GM12801 (cell line): Measurements from ENCODE around the gene CYP39A1.

ENCODE experiments used
- TF ChIP-seq, protein P1 (sequence below): IDR thresholded peaks from one replicate; pipeline ENCODE4 v1.5.1; 2011; ENCODE audit warnings: control low read depth; ENCODE audit not compliant: insufficient read length; ENCODE audit errors: extremely low read depth

CYP39A1 gene

DNA sequence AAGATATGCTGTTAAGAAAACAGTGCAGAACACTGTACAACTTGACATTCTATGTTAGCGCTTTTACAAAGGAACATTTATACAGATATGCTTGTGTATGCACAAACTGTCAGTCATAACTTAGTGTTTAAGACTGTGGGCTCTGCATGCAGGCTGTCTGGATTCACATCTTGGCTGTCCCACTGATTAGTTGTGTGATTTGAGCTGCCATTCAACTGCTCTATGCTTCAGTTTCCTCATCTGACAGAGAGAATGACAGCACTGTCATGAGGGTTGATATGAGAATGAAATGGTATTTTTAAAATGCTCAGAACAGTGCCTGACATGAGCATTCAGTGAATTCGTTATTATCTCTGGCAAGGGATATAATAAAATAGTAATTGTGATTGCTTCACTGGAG is 8.9 kb upstream of the CYP39A1 start:
- TF ChIP-seq, protein P1, sequence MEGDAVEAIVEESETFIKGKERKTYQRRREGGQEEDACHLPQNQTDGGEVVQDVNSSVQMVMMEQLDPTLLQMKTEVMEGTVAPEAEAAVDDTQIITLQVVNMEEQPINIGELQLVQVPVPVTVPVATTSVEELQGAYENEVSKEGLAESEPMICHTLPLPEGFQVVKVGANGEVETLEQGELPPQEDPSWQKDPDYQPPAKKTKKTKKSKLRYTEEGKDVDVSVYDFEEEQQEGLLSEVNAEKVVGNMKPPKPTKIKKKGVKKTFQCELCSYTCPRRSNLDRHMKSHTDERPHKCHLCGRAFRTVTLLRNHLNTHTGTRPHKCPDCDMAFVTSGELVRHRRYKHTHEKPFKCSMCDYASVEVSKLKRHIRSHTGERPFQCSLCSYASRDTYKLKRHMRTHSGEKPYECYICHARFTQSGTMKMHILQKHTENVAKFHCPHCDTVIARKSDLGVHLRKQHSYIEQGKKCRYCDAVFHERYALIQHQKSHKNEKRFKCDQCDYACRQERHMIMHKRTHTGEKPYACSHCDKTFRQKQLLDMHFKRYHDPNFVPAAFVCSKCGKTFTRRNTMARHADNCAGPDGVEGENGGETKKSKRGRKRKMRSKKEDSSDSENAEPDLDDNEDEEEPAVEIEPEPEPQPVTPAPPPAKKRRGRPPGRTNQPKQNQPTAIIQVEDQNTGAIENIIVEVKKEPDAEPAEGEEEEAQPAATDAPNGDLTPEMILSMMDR, result no peak

DNA sequence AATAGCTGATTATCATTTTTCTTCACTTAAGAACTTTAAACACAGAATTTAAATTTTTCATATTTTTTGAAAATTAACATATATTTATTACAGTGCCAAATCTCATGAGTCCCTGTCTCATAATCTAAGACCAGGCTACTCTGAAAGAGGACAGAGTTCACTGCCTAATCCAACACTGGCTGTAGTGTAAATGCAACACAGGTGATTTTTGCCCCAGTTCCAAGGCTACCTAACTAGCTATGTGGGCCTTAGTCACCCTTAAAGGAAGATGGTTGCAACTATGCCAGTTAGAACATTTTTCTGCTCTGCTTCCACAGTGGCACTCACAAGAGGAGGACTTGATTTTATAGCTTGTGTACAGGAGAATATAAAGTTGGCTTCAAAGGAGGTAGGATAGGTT is 5.0 kb upstream of the CYP39A1 start:
- TF ChIP-seq, protein P1, result no peak

DNA sequence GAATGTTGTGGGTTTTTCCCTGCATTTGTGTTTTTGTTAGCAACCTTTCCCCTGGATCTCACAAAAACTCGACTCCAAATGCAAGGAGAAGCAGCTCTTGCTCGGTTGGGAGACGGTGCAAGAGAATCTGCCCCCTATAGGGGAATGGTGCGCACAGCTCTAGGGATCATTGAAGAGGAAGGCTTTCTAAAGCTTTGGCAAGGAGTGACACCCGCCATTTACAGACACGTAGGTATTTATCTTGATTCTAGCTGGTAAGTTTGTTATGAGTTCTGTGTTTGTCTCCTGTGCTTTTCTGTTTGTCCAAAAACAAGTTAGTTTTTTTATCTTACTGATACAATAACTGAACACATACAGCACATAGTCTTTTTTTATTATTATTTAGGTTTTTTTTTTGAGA is 3.2 kb upstream of the CYP39A1 start:
- TF ChIP-seq, protein P1, result no peak

DNA sequence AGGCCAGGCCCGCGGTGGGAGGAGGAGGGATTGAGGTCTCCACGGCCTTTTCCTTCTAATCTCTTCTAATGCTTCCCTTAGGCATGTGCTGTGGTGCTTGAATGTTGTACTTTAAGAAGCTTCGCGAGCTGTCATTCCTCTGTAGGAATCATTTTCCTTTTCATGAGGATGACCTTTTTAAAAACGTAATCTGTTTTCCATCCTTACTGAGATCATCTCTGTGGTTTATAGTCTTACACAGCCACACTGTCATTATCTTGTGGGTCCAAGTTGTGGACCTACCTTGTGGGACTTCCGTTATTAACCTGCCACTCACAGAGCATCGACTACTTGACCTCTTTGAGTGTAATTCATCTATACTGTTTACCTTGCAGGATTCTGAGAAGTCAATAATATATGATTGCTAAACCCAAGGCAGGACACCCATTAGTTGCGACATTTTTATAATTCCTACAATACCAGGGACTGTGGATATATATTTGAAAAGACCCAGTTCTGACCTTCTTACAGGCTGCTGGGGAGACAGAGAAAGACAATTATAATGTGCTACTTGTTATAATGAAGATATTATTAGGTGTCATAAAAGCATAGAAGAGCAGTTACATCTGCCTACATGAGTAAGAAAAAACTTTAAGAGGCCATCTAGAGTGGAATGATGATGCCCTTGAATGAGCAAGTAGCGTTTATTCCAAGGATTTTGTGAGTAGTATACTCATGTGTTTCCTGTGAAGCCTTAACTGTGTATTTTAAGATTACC is 999 bp upstream of the CYP39A1 start:
- TF ChIP-seq, protein P1, result no peak

DNA sequence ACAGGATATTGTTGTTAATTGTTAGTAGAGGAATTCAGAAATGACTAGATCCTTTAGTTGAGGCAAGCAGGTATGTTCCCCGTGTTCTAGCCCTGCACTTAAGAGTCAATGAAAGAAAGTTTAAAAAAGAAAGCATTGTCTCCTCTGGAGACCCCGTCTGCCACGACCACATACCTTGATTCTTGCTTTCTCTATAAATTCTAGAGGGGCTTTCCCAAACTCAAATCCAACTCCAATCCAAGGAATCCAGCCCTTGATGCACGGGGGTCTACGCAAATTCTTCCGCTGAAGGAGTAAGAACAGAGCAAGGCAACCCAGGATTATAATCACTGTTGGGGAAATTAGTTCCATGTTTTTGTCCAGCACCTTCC is 401 bp downstream of the CYP39A1 start:
- TF ChIP-seq, protein P1, result no peak

DNA sequence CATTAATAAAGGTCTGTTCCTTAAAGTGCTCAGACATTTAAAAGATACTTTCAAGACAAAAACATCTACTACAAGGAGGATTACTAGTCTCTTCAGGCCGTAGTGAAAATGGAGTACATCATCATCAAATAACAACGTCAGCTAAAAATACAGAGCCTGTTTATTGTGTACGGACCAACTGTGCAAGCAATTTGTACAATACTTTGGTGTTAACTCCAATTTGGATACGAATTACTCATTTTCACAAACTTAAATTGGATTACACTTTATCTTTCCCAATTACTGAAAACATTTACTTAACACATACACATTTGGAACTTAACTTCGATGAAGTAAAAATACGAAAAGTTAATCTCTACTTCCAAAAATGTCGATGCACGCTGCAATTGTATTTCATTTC is 802 bp downstream of the CYP39A1 start:
- TF ChIP-seq, protein P1, result no peak

DNA sequence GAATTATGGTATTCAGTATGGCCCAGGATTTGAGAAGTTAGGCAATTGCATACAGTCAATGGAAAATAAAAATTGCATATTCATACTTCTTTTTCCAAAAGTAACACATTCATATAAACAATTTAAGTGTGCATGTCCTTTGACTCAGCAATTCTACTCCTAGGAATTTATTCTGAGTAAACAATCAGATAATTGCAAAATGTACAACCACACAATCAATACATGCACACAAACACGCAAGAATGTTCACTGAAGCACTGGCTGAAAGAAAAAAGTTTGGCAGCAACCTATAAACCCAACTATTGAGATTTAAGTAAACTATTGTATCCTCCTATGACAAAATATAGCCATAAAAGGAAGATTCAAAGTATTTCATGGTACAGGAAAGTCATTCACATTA is 1.6 kb downstream of the CYP39A1 start:
- TF ChIP-seq, protein P1, result no peak
